ENCODE results near the gene SEMA3F. TPM values are rescaled to one million over a fixed set of nuclear protein-coding genes. Genes with fewer than 3 reads are reported as not detected.

Gene SEMA3F
- total RNA-seq, 3 donors from 2014 or later = 0.19 to 0.24 (median 0.23) TPM

GRCh38 chr3:50236484-50237132 is 81.5 kb downstream of the SEMA3F start:
- no peaks in the 10 kb centered on the region for H3K36me3 Mint-ChIP-seq (ENCODE audit: insufficient read depth)
- ATAC-seq = no peak
- H3K27me3 Mint-ChIP-seq (ENCODE audit: low read depth) = no peaks in the 10 kb centered on the region
- peak overlapping the region; percentile 95 for H3K4me3 Mint-ChIP-seq
- DNase-seq = no peak
- peaks cover 38% of the 10 kb centered on the region for H3K4me1 Mint-ChIP-seq (ENCODE audit: low read depth)
- H3K9me3 Mint-ChIP-seq = no peaks in the 10 kb centered on the region

GRCh38 chr3:50237133-50237651 is 82.1 kb downstream of the SEMA3F start:
- Mint-ChIP-seq H3K27me3 (ENCODE audit: low read depth) (no peaks in the 10 kb centered on the region), H3K9me3 (no peaks in the 10 kb centered on the region), H3K4me1 (ENCODE audit: low read depth) (peaks cover 44% of the 10 kb centered on the region), H3K36me3 (ENCODE audit: insufficient read depth) (no peaks in the 10 kb centered on the region), H3K4me3 (peak overlapping the region; percentile 95)
- ATAC-seq = no peak
- no peak for DNase-seq

GRCh38 chr3:50237754-50238548 is 82.8 kb downstream of the SEMA3F start:
- Mint-ChIP-seq H3K4me1 (ENCODE audit: low read depth) (peaks cover 52% of the 10 kb centered on the region), H3K36me3 (ENCODE audit: insufficient read depth) (no peaks in the 10 kb centered on the region), H3K27me3 (ENCODE audit: low read depth) (no peaks in the 10 kb centered on the region), H3K9me3 (no peaks in the 10 kb centered on the region), H3K4me3 (peak overlapping the region; percentile 95)
- peak; percentile 80 for DNase-seq
- peak; percentile 56 to 59 for ATAC-seq

GRCh38 chr3:50238549-50239026 is 83.5 kb downstream of the SEMA3F start:
- H3K36me3 Mint-ChIP-seq (ENCODE audit: insufficient read depth) = no peaks in the 10 kb centered on the region

More at GRCh38 chr3:50238549-50239026, 83.5 kb downstream of the SEMA3F start:
- Mint-ChIP-seq H3K9me3 (no peaks in the 10 kb centered on the region), H3K4me1 (ENCODE audit: low read depth) (peaks cover 58% of the 10 kb centered on the region), H3K4me3 (peak overlapping the region; percentile 95), H3K27me3 (ENCODE audit: low read depth) (no peaks in the 10 kb centered on the region)
- DNase-seq (no peak), ATAC-seq (no peak)

Other genes with a start within 250 kb of the SEMA3F start
- gene MON1A, start 225.5 kb upstream of the SEMA3F start, total RNA-seq = 10 to 100 TPM; 14.2 to 18.0 (median 14.3) TPM
- 10 to 100 TPM; 62.4 to 74.2 (median 65.9) TPM for gene RBM6, start 215.2 kb upstream of the SEMA3F start, total RNA-seq
- 100 to 1,000 TPM in 2 of 3 donors, 10 to 100 TPM in 1; 96.6 to 122 (median 112) TPM for gene RBM5, start 66.4 kb upstream of the SEMA3F start, total RNA-seq
- gene GNAT1, start 36.3 kb downstream of the SEMA3F start, total RNA-seq = not detected
- under 1 TPM in 2 of 3 donors, not detected in 1; 0.08 to 0.52 TPM for gene SLC38A3, start 49.9 kb downstream of the SEMA3F start, total RNA-seq
- 100 to 1,000 TPM; 160 to 175 (median 172) TPM for gene GNAI2, start 80.9 kb downstream of the SEMA3F start, total RNA-seq
- under 1 TPM; 0.35 to 0.55 (median 0.52) TPM for gene SEMA3B, start 113.8 kb downstream of the SEMA3F start, total RNA-seq
- gene LSMEM2, start 123.8 kb downstream of the SEMA3F start, total RNA-seq = under 1 TPM in 1 of 3 donors, not detected in 2; 0.13 TPM
- gene IFRD2, start 137.1 kb downstream of the SEMA3F start, total RNA-seq = 100 to 1,000 TPM; 339 to 366 (median 341) TPM
- gene HYAL3, start 144.1 kb downstream of the SEMA3F start, total RNA-seq = 10 to 100 TPM in 1 of 3 donors, 1 to 10 TPM in 2; 4.9 to 10.3 (median 7.2) TPM
- 10 to 100 TPM; 17.5 to 21.7 (median 21.1) TPM for gene NAA80, start 144.1 kb downstream of the SEMA3F start, total RNA-seq
- gene HYAL1, start 148.2 kb downstream of the SEMA3F start, total RNA-seq = under 1 TPM in 2 of 3 donors, not detected in 1; 0.24 to 0.82 TPM
- gene HYAL2, start 167.4 kb downstream of the SEMA3F start, total RNA-seq = 10 to 100 TPM; 17.0 to 19.5 (median 19.2) TPM
- gene TUSC2, start 172.9 kb downstream of the SEMA3F start, total RNA-seq = 10 to 100 TPM; 40.8 to 48.7 (median 48.5) TPM
- gene RASSF1, start 185.5 kb downstream of the SEMA3F start, total RNA-seq = 10 to 100 TPM; 33.7 to 40.3 (median 37.3) TPM
- 1 to 10 TPM in 1 of 3 donors, under 1 TPM in 2; 0.71 to 1.0 (median 0.96) TPM for gene ZMYND10, start 190.4 kb downstream of the SEMA3F start, total RNA-seq
- 10 to 100 TPM; 34.0 to 46.9 (median 37.0) TPM for gene NPRL2, start 195.5 kb downstream of the SEMA3F start, total RNA-seq
- gene CYB561D2, start 195.5 kb downstream of the SEMA3F start, total RNA-seq = 10 to 100 TPM; 31.8 to 35.3 (median 33.1) TPM
- 10 to 100 TPM; 25.2 to 27.4 (median 25.4) TPM for gene TMEM115, start 204.2 kb downstream of the SEMA3F start, total RNA-seq